IMR-90 (cell line): ENCODE results near the gene VWA8. TPM values are rescaled to one million over a fixed set of nuclear protein-coding genes. Genes with fewer than 3 reads are reported as not detected.

Experiments
- ATAC-seq: fragments of 200-7000 bp; cut with Tn5 transposase; 2 replicates; pipeline ENCODE4 v1.9.1; 2020; ENCODE audit warnings: low read depth, mild to moderate bottlenecking, moderate library complexity
- BruUV-seq: library from RNA; stranded (reverse); fragments of 400-500 nt; replicated peaks from 2 replicates; lab custom pipeline; 2021; lab: Mats Ljungman, UMichigan
- CTCF ChIA-PET: fragments of 300-600 bp; formaldehyde crosslinking; extraction: SDS; loops from one replicate; lab custom pipeline; 2021; ENCODE audit warnings: antibody characterized with exemption; lab: Yijun Ruan, JAX
- POLR2A ChIA-PET: fragments of 300-600 bp; sonication (Branson Sonifier 250); formaldehyde crosslinking; loops from one replicate; lab custom pipeline; 2022; ENCODE audit warnings: antibody characterized with exemption; ENCODE audit not compliant: unreplicated experiment; lab: Charles Lee
- DNase-seq: peaks from one replicate; pipeline ENCODE4 v3.0.0; 2013
- H2AFZ ChIP-seq: replicated peaks from 2 replicates; pipeline ENCODE3; 2013; ENCODE audit warnings: low read length, mild to moderate bottlenecking; ENCODE audit not compliant: poor library complexity
- H2AK5ac ChIP-seq: 2 replicates; pipeline ENCODE4 v1.6.1; 2013; ENCODE audit warnings: low read depth, low read length, inconsistent platforms
- H2AK9ac ChIP-seq: replicated peaks from 2 replicates; pipeline ENCODE3; 2013; ENCODE audit warnings: mild to moderate bottlenecking, low read depth, low read length, moderate library complexity; ENCODE audit not compliant: poor library complexity
- H2BK120ac ChIP-seq: 2 replicates; pipeline ENCODE4 v1.6.1; 2013; ENCODE audit warnings: low read depth, low read length, inconsistent platforms
- H2BK15ac ChIP-seq: 3 replicates; pipeline ENCODE4 v1.6.1; 2013; ENCODE audit warnings: low read depth, low read length, inconsistent platforms
- H2BK20ac ChIP-seq: 2 replicates; pipeline ENCODE4 v1.6.1; 2013; ENCODE audit warnings: low read depth, mild to moderate bottlenecking, inconsistent platforms, low read length, moderate library complexity
- H2BK5ac ChIP-seq: 2 replicates; pipeline ENCODE4 v1.6.1; 2013; ENCODE audit warnings: mild to moderate bottlenecking, low read depth, low read length, inconsistent platforms; ENCODE audit not compliant: poor library complexity, severe bottlenecking
- H3K14ac ChIP-seq: replicated peaks from 2 replicates; pipeline ENCODE4 v1.6.1; 2013; ENCODE audit warnings: low read depth, low read length, inconsistent platforms
- H3K18ac ChIP-seq: 2 replicates; pipeline ENCODE4 v1.6.1; 2013; ENCODE audit warnings: low read depth, low read length, control low read depth
- H3K23ac ChIP-seq: 2 replicates; pipeline ENCODE4 v1.6.1; 2013; ENCODE audit warnings: low read depth, low read length, inconsistent platforms
- H3K27ac ChIP-seq: 2 replicates; pipeline ENCODE4 v1.5.1; 2013; ENCODE audit warnings: mild to moderate bottlenecking, control low read depth, low read length; ENCODE audit not compliant: insufficient read depth
- H3K27me3 ChIP-seq: 2 replicates; pipeline ENCODE4 v1.6.1; 2013; ENCODE audit warnings: low read length; ENCODE audit not compliant: control insufficient read depth, insufficient read depth
- H3K36me3 ChIP-seq: 2 replicates; pipeline ENCODE4 v1.6.1; 2013; ENCODE audit warnings: low read length, mixed read lengths; ENCODE audit not compliant: control insufficient read depth, insufficient read depth
- H3K4ac ChIP-seq: 2 replicates; pipeline ENCODE4 v1.6.1; 2013; ENCODE audit warnings: low read depth, low read length, inconsistent platforms
- H3K4me1 ChIP-seq: 2 replicates; pipeline ENCODE4 v1.6.1; 2013; ENCODE audit warnings: low read length, mixed read lengths; ENCODE audit not compliant: control insufficient read depth, insufficient read depth
- H3K4me2 ChIP-seq: 2 replicates; pipeline ENCODE4 v1.6.1; 2013; ENCODE audit warnings: low read depth, mild to moderate bottlenecking, control low read depth, low read length, moderate library complexity
- H3K4me3 ChIP-seq: 2 replicates; pipeline ENCODE4 v1.5.1; 2013; ENCODE audit warnings: low read depth, mild to moderate bottlenecking, control low read depth, low read length, moderate library complexity; ENCODE audit not compliant: insufficient read depth
- H3K56ac ChIP-seq: 2 replicates; pipeline ENCODE4 v1.6.1; 2013; ENCODE audit warnings: low read length, inconsistent platforms; ENCODE audit not compliant: insufficient read depth; ENCODE audit errors: extremely low read depth
- H3K79me1 ChIP-seq, 2 experiments: 2 replicates each; pipeline ENCODE4 v1.6.1; 2013; ENCODE audit warnings: low read length in 2 of 2, inconsistent platforms in 1 of 2, low read depth in 1 of 2
- H3K9ac ChIP-seq: 2 replicates; pipeline ENCODE4 v1.6.1; 2013; ENCODE audit warnings: low read depth, low read length, control low read depth
- H3K9me1 ChIP-seq: 2 replicates; pipeline ENCODE4 v1.6.1; 2013; ENCODE audit warnings: low read length, inconsistent platforms; ENCODE audit not compliant: insufficient read depth
- H3K9me3 ChIP-seq: 2 replicates; pipeline ENCODE4 v1.6.1; 2013; ENCODE audit warnings: low read length; ENCODE audit not compliant: control insufficient read depth, insufficient read depth
- H4K20me1 ChIP-seq: 2 replicates; pipeline ENCODE4 v1.6.1; 2013; ENCODE audit warnings: low read length, inconsistent platforms; ENCODE audit not compliant: insufficient read depth
- H4K5ac ChIP-seq: 2 replicates; pipeline ENCODE4 v1.6.1; 2013; ENCODE audit warnings: mild to moderate bottlenecking, low read depth, low read length, control low read depth
- H4K8ac ChIP-seq, 2 experiments: 2 replicates each; pipeline ENCODE4 v1.6.1; 2013; ENCODE audit warnings: low read depth in 2 of 2, low read length in 2 of 2, control low read depth in 1 of 2, inconsistent platforms in 1 of 2
- H4K91ac ChIP-seq: 2 replicates; pipeline ENCODE4 v1.6.1; 2013; ENCODE audit warnings: low read depth, low read length, inconsistent platforms; ENCODE audit not compliant: insufficient read depth
- BHLHE40 ChIP-seq: fragments of 150-350 bp; IDR thresholded peaks from 2 replicates; pipeline ENCODE4 v1.6.1; 2016; ENCODE audit warnings: mild to moderate bottlenecking, low read depth, low read length
- CTCF ChIP-seq: conservative IDR thresholded peaks from 2 replicates; pipeline ENCODE4 v1.5.1; 2012; ENCODE audit warnings: mild to moderate bottlenecking, low read depth, low read length, improper control_type of control experiment
- MAFK ChIP-seq: IDR thresholded peaks from 2 replicates; pipeline ENCODE4 v1.6.1; 2012; ENCODE audit warnings: low read depth, low read length, improper control_type of control experiment
- MXI1 ChIP-seq: IDR thresholded peaks from 2 replicates; pipeline ENCODE4 v1.6.1; 2012; ENCODE audit warnings: low read depth, mild to moderate bottlenecking, low read length, moderate library complexity, borderline replicate concordance
- RCOR1 ChIP-seq: IDR thresholded peaks from 2 replicates; pipeline ENCODE4 v1.6.1; 2012; ENCODE audit warnings: mild to moderate bottlenecking, low read length, improper control_type of control experiment; ENCODE audit not compliant: insufficient replicate concordance
- WGBS, 2 experiments: methylation state at CpG; one replicate each; pipeline versions ENCODE4 v1.1.5 to v1.1.7; 2013; ENCODE audit warnings: missing lambda C conversion rate in 2 of 2; ENCODE audit not compliant: insufficient read length in 1 of 2; ENCODE audit errors: extremely low coverage in 2 of 2; 5-methylcytosine and 5-hydroxymethylcytosine counted together
- dilution Hi-C: fragments of 300-500 bp; cut with HindIII; formaldehyde crosslinking; loops from one replicate; pipeline ENCODE4 v1.14.3; 2018; ENCODE audit warnings: low sequenced_read_pairs; ENCODE audit not compliant: unreplicated experiment
- in situ Hi-C: fragments of 300-500 bp; cut with MboI; formaldehyde crosslinking; loops from 3 replicates; pipeline ENCODE4 v1.14.3; 2019; ENCODE audit warnings: low sequenced_read_pairs, inconsistent platforms, mixed read lengths
- intact Hi-C: fragments of 100-400 bp; cut with micrococcal nuclease; formaldehyde crosslinking; loops from 2 replicates; pipeline ENCODE4 v1.10.0; 2022
- polyA plus RNA-seq, 3 experiments: library from polyadenylated mRNA; depleted of rRNA; stranded (reverse); fragments of >200 nt; gene quantifications; 2 replicates each; pipeline ENCODE4 v1.2.3, GENCODE V29; 2012; ENCODE audit warnings: low replicate concordance in 1 of 3
- total RNA-seq: library from RNA; depleted of rRNA; stranded (reverse); fragments of >200 nt; gene quantifications from 2 replicates; pipeline ENCODE4 v1.2.3, GENCODE V29; 2012

Gene VWA8
- total and polyA plus RNA-seq, 2 of the 4 experiments (the other 2 are of a cell fraction): 5.9 to 18.3 TPM

- TF ChIP-seq MXI1: no peak
- no peak for TF ChIP-seq RCOR1
- no peak for TF ChIP-seq BHLHE40
- peak; percentile 96 for TF ChIP-seq MAFK
- TF ChIP-seq CTCF: no peak
- in situ Hi-C loops (no loop called here), intact Hi-C loops (no loop called here), dilution Hi-C loops (no loop called here)
- Histone ChIP-seq H2BK120ac (peak overlapping the region; percentile 42; the same call in 1 of the 2 replicates), H4K20me1 (no peaks in the 10 kb centered on the region), H3K79me1 (no peaks in the 10 kb centered on the region), H3K14ac (peak overlapping the region; percentile 17; the same call in 1 of the 2 replicates), H3K4ac (peak overlapping the region; percentile 24; the same call in 1 of the 2 replicates), H3K56ac (no peak overlapping the region), H3K36me3 (0 out of 2 replicates have a peak, but pooled peaks cover 2% of the 10 kb centered on the region), H2AFZ (no peak overlapping the region), H3K18ac (peak overlapping the region; percentile 57; the same call in 1 of the 2 replicates), H3K27me3 (no peaks in the 10 kb centered on the region), H3K4me2 (no peak overlapping the region), H3K4me1 (peaks cover 10% of the 10 kb centered on the region), H3K9me1 (peaks cover 7% of the 10 kb centered on the region), H2BK20ac (peak overlapping the region; percentile 65), H2AK5ac (0 out of 2 replicates have a peak overlapping the region, but pooled peaks have one; percentile 64), H4K5ac (peak overlapping the region; percentile 26; the same call in 1 of the 2 replicates), H3K9ac (no peak overlapping the region), H3K23ac (no peak overlapping the region), H2BK15ac (peak overlapping the region; percentile 58; the same call in 2 of the 3 replicates), H4K91ac (peak overlapping the region; percentile 72), H3K9me3 (no peaks in the 10 kb centered on the region), H3K27ac (no peak overlapping the region), H2BK5ac (no peak overlapping the region), H3K4me3 (no peak overlapping the region), H2AK9ac (no peak overlapping the region), H4K8ac (peak overlapping the region in 1 of 2 experiments; percentile 26; a peak in 1 of 4 replicates)
- no peak for ATAC-seq
- DNase-seq: no peak
- CTCF ChIA-PET: interaction anchor here (1.1 kb wide), 1 partner anchor 146 kb away, joined by 3 read pairs; no protein-coding TSS in a partner anchor
- POLR2A ChIA-PET: no interaction called here
- WGBS, 2 experiments: no CpG with 5 or more reads among the region's 5 CpGs
- BruUV-seq: no TSS peak
Measured at GRCh38 chr13:41605319-41606285, 355.3 kb downstream of the VWA8 start.
